Activated T-cell treated with anti-CD3 and anti-CD28 coated beads, Interleukin-2, amount 50 U/mL, for 72 hours (primary cell): ENCODE data around the gene LRRC42. TPM values are rescaled to one million over a fixed set of nuclear protein-coding genes. Genes with fewer than 3 reads are reported as not detected.

ENCODE experiments used
- ATAC-seq, 2 donors: fragments of 150-1000 bp; cut with Tn5 transposase; replicated peaks in 1 of 2; 2 replicates each; pipeline ENCODE4 v1.10.0; 2021; ENCODE audit warnings: moderate library complexity in 2 of 2, mild to moderate bottlenecking in 1 of 2
- DNase-seq, 2 donors: peaks; one replicate each; pipeline ENCODE4 v3.0.0; 2021 to 2022; ENCODE audit warnings: mixed read lengths in 1 of 2
- H3K27ac Mint-ChIP-seq: one replicate; pipeline ENCODE4 v1.8.0; 2022; ENCODE audit warnings: mild to moderate bottlenecking, moderate library complexity, mixed read lengths
- H3K27me3 Mint-ChIP-seq: one replicate; pipeline ENCODE4 v1.8.0; 2022; ENCODE audit warnings: low read depth, mixed read lengths
- H3K36me3 Mint-ChIP-seq, 2 donors: one replicate each; pipeline ENCODE4 v1.8.0; 2022; ENCODE audit warnings: mixed read lengths in 2 of 2, mild to moderate bottlenecking in 1 of 2; ENCODE audit not compliant: insufficient read depth in 2 of 2
- H3K4me1 Mint-ChIP-seq: one replicate; pipeline ENCODE4 v1.8.0; 2022; ENCODE audit warnings: low read depth, mixed read lengths
- H3K4me3 Mint-ChIP-seq, 2 donors: one replicate each; pipeline ENCODE4 v1.8.0; 2022; ENCODE audit warnings: mild to moderate bottlenecking in 2 of 2, mixed read lengths in 2 of 2, moderate library complexity in 2 of 2
- H3K9me3 Mint-ChIP-seq, 2 donors: one replicate each; pipeline ENCODE4 v1.8.0; 2022; ENCODE audit warnings: mixed read lengths in 2 of 2
- total RNA-seq, 2 donors: library from RNA; stranded (reverse); gene quantifications; one replicate each; pipeline ENCODE4 v1.2.3, GENCODE V29; 2022

Gene LRRC42
- total RNA-seq, 2 donors from 2014 or later: 39.0 to 40.3 TPM

DNA sequence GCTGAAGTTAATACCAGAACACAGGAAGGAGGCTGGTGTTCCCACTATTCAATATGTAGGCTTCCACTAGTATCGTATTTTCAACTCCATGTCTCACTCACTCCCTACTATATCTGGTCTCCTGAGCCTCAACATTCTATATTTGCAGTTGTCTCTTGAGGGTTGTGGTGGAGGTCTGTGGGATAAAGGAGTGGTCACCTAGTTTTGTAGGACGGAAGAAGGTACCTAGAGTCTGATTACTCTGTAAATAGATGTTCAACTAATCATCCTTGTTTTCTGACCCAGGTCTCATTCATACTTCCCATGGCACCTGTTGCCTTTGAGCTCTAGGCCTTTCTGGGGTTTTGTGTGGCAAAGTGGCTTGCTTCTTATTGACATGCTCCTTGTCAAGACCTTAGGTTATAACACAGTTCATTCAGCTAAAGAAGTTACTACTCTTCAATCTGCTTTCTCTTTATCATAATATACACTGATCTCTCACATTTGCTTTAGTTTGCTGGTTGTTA lies 18.7 kb upstream of the LRRC42 start:
- no peak overlapping the region for H3K27ac Mint-ChIP-seq
- peaks cover 0 to 2% of the 10 kb centered on the region in 2 donors for H3K36me3 Mint-ChIP-seq
- H3K27me3 Mint-ChIP-seq: no peaks in the 10 kb centered on the region
- no peaks in the 10 kb centered on the region for H3K9me3 Mint-ChIP-seq
- ATAC-seq (no peak), DNase-seq (no peak)
- no peaks in the 10 kb centered on the region for H3K4me1 Mint-ChIP-seq
- H3K4me3 Mint-ChIP-seq: no peak overlapping the region

- no peaks in the 10 kb centered on the region for H3K4me1 Mint-ChIP-seq
- H3K4me3 Mint-ChIP-seq: no peak overlapping the region
- ATAC-seq (no peak), DNase-seq (no peak)
- peaks cover 0 to 2% of the 10 kb centered on the region in 2 donors for H3K9me3 Mint-ChIP-seq
- H3K36me3 Mint-ChIP-seq: peaks cover 4 to 18% of the 10 kb centered on the region in 2 donors
- H3K27me3 Mint-ChIP-seq: no peaks in the 10 kb centered on the region
- H3K27ac Mint-ChIP-seq: no peak overlapping the region
These were observed 16.7 kb upstream of the LRRC42 start for GRCh38 chr1:53929246-53929960.

GRCh38 chr1:53930932-53931331 lies 15.2 kb upstream of the LRRC42 start:
- ATAC-seq: no peak
- DNase-seq: no peak
- Mint-ChIP-seq H3K27ac (no peak overlapping the region), H3K36me3 (peaks cover 10 to 26% of the 10 kb centered on the region in 2 donors), H3K9me3 (peaks cover 2 to 4% of the 10 kb centered on the region in 2 donors), H3K27me3 (no peaks in the 10 kb centered on the region), H3K4me1 (no peaks in the 10 kb centered on the region), H3K4me3 (no peak overlapping the region)

GRCh38 chr1:53931523-53931922 lies 14.6 kb upstream of the LRRC42 start:
- Mint-ChIP-seq H3K9me3 (peaks cover 2 to 4% of the 10 kb centered on the region in 2 donors), H3K4me1 (no peaks in the 10 kb centered on the region), H3K27ac (no peak overlapping the region), H3K4me3 (no peak overlapping the region), H3K27me3 (no peaks in the 10 kb centered on the region), H3K36me3 (peaks cover 11 to 26% of the 10 kb centered on the region in 2 donors)
- ATAC-seq (no peak), DNase-seq (no peak)

- Mint-ChIP-seq H3K27ac (no peak overlapping the region), H3K36me3 (peaks cover 15 to 35% of the 10 kb centered on the region in 2 donors), H3K4me1 (peaks cover 18% of the 10 kb centered on the region), H3K4me3 (no peak overlapping the region), H3K27me3 (no peaks in the 10 kb centered on the region), H3K9me3 (peaks cover 2 to 4% of the 10 kb centered on the region in 2 donors)
- DNase-seq (no peak), ATAC-seq (no peak)
These were observed 11.9 kb upstream of the LRRC42 start for GRCh38 chr1:53934170-53934765.

DNA sequence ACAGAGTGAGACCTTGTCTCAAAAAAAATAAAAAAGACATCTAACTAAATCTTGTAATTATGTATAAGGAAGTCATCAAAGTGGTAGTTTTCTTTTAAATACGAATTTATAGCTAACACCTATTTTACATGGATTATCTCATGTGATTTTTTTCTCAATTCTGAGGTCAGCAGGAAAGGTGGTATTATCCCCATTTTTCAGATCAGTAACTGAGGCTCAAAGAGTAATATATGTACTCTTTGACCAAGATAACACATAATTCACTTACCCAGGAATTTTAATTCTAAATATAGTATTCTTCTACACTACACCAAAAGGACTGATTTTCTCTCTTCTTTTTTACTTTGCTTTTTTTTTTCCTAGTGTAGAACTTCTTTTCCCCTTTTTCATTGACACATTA lies 9.7 kb upstream of the LRRC42 start:
- Mint-ChIP-seq H3K36me3 (peaks cover 15 to 40% of the 10 kb centered on the region in 2 donors), H3K4me1 (peaks cover 25% of the 10 kb centered on the region), H3K4me3 (no peak overlapping the region), H3K27me3 (no peaks in the 10 kb centered on the region), H3K9me3 (peaks cover 2 to 4% of the 10 kb centered on the region in 2 donors), H3K27ac (no peak overlapping the region)
- no peak for ATAC-seq
- DNase-seq: no peak

- ATAC-seq: no peak
These were observed 7.9 kb upstream of the LRRC42 start for GRCh38 chr1:53938136-53938830.

DNA sequence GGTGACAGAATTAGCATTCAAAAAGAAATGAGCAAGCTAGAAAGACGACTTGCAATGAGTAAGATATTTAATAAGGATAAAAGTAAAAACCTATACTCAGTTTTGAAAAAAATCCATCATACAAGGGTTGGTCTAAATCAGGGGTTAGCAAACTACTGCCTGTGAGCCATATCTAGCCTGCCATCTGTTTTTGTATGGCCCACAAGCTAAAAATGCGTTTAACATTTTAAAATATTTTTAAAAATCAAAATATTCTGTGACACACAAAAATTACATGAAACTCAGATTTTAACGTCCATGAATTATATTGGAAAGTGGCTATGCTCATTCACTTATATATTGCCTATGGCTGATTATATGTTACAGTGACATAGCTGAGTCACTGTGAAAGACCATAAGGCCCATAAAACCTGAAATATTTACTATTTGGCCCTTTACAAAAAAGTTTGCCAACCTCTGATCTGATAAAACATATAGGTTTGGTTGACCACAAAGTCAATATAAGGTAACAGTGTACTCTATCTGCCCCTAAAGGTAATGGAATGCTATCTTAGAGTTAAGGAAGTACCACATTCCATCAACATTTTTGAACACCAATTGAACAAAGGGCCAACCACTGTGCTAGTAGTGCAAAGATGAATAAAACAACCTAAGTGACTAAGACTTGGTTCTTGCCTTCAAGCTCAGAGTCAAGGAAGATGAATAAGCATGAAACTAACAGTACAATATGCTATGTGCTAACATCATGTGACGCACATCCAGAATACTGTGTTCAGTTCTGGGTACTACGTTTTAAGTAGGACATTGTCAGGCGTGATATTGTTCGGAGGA lies 3.8 kb upstream of the LRRC42 start:
- ATAC-seq (peak; percentile 22 to 40), DNase-seq (peak in 1 of 2 donors; percentile 25)
- H3K27me3 Mint-ChIP-seq: no peaks in the 10 kb centered on the region
- H3K4me1 Mint-ChIP-seq: peaks cover 57% of the 10 kb centered on the region
- peak overlapping the region; percentile 88 for H3K27ac Mint-ChIP-seq
- H3K9me3 Mint-ChIP-seq: no peaks in the 10 kb centered on the region
- peaks cover 7 to 19% of the 10 kb centered on the region in 2 donors for H3K36me3 Mint-ChIP-seq
- H3K4me3 Mint-ChIP-seq: peak overlapping the region; percentile 31 to 95

More at GRCh38 chr1:53938136-53938830, 7.9 kb upstream of the LRRC42 start:
- H3K27me3 Mint-ChIP-seq: no peaks in the 10 kb centered on the region
- DNase-seq: no peak
- H3K36me3 Mint-ChIP-seq: peaks cover 15 to 34% of the 10 kb centered on the region in 2 donors
- H3K9me3 Mint-ChIP-seq: peaks cover 2 to 4% of the 10 kb centered on the region in 2 donors
- no peak overlapping the region for H3K4me3 Mint-ChIP-seq
- H3K4me1 Mint-ChIP-seq: peaks cover 36% of the 10 kb centered on the region
- H3K27ac Mint-ChIP-seq: peak overlapping the region; percentile 92

GRCh38 chr1:53943090-53943489 lies 3.1 kb upstream of the LRRC42 start:
- H3K4me3 Mint-ChIP-seq: peak overlapping the region; percentile 95 to 99
- H3K27me3 Mint-ChIP-seq: no peaks in the 10 kb centered on the region
- peaks cover 58% of the 10 kb centered on the region for H3K4me1 Mint-ChIP-seq
- peaks cover 4 to 14% of the 10 kb centered on the region in 2 donors for H3K36me3 Mint-ChIP-seq
- no peaks in the 10 kb centered on the region for H3K9me3 Mint-ChIP-seq
- DNase-seq (no peak), ATAC-seq (no peak)
- peak overlapping the region; percentile 88 for H3K27ac Mint-ChIP-seq

DNA sequence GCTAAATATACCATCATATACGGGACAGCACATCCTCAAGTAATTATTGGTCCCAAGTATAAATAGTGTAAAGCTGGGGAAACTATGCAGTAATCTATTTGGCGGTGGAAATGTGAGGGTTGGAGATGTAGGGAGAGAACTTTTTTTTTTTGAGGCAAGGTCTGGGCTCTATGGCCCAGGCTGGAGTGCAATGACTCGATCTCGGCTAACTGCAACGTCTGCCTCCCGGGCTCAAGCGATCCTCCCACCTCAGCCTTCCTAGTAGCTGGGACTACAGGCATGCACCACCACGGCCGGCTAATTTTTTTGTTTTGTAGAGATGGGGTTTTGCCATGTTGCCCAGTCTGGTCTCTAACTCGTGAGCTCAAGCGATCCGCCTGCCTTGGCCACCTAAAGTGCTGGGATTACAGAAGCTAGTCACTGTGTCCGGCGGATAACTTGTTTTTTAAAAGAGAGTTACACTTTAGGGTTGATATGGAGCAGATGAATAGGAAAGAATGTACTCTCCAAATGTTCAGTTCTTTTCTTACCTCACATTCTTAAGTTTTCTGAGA lies 2.6 kb upstream of the LRRC42 start:
- DNase-seq (no peak), ATAC-seq (no peak)
- H3K9me3 Mint-ChIP-seq: no peaks in the 10 kb centered on the region
- H3K27ac Mint-ChIP-seq: peak overlapping the region; percentile 65
- H3K4me1 Mint-ChIP-seq: peaks cover 58% of the 10 kb centered on the region
- peak overlapping the region; percentile 95 to 99 for H3K4me3 Mint-ChIP-seq
- peaks cover 3 to 16% of the 10 kb centered on the region in 2 donors for H3K36me3 Mint-ChIP-seq
- H3K27me3 Mint-ChIP-seq: no peaks in the 10 kb centered on the region

GRCh38 chr1:53944469-53945182 lies 1.5 kb upstream of the LRRC42 start:
- ATAC-seq (no peak), DNase-seq (peak in 1 of 2 donors; percentile 8)
- peaks cover 63% of the 10 kb centered on the region for H3K4me1 Mint-ChIP-seq

GRCh38 chr1:53945183-53945432 lies 1.0 kb upstream of the LRRC42 start:
- no peaks in the 10 kb centered on the region for H3K27me3 Mint-ChIP-seq
- no peaks in the 10 kb centered on the region for H3K9me3 Mint-ChIP-seq
- ATAC-seq (no peak), DNase-seq (no peak)
- peak overlapping the region; percentile 95 to 99 for H3K4me3 Mint-ChIP-seq
- H3K27ac Mint-ChIP-seq: peak overlapping the region; percentile 90
- H3K4me1 Mint-ChIP-seq: peaks cover 61% of the 10 kb centered on the region
- peaks cover 3 to 12% of the 10 kb centered on the region in 2 donors for H3K36me3 Mint-ChIP-seq

More at GRCh38 chr1:53944469-53945182, 1.5 kb upstream of the LRRC42 start:
- no peaks in the 10 kb centered on the region for H3K27me3 Mint-ChIP-seq
- H3K36me3 Mint-ChIP-seq: peaks cover 3 to 12% of the 10 kb centered on the region in 2 donors
- peak overlapping the region; percentile 90 for H3K27ac Mint-ChIP-seq
- H3K4me3 Mint-ChIP-seq: peak overlapping the region; percentile 95 to 99
- H3K9me3 Mint-ChIP-seq: no peaks in the 10 kb centered on the region
